Endothelial cell of umbilical vein (primary cell): ENCODE measurements around the gene B3GAT1. TPM values are rescaled to one million over a fixed set of nuclear protein-coding genes. Genes with fewer than 3 reads are reported as not detected.

Experiments used
- BruUV-seq: library from RNA; stranded (reverse); fragments of 400-500 nt; replicated peaks from 2 replicates; lab custom pipeline; 2021; lab: Mats Ljungman, UMichigan
- CTCF ChIA-PET: fragments of 300-600, 350-600 bp; sonication (Branson Sonifier 250); formaldehyde crosslinking; loops from one replicate; lab custom pipeline; 2021; ENCODE audit warnings: antibody characterized with exemption, inconsistent platforms; lab: Charles Lee
- POLR2A ChIA-PET: fragments of 300-600, 350-600 bp; sonication (Branson Sonifier 250); formaldehyde crosslinking; loops from one replicate; lab custom pipeline; 2021; ENCODE audit warnings: antibody characterized with exemption, inconsistent platforms; lab: Charles Lee
- DNase-seq: peaks from one replicate; pipeline ENCODE4 v3.0.0-alpha.2; 2011; ENCODE audit warnings: low read depth, low spot score
- FAIRE-seq: peaks from 2 replicates; lab custom pipeline; 2011; peaks lifted over from hg19 to GRCh38; lab: Jason Lieb, UNC
- H2AFZ ChIP-seq: 2 replicates; pipeline ENCODE4 v1.6.0; 2012; ENCODE audit warnings: low read depth, low read length, control low read depth, inconsistent platforms
- H3K27ac ChIP-seq: 2 replicates; pipeline ENCODE4 v1.5.1; 2011; ENCODE audit warnings: low read depth, mild to moderate bottlenecking, control low read depth, low read length, moderate library complexity; ENCODE audit not compliant: insufficient read depth
- H3K27me3 ChIP-seq, 2 experiments: 2 replicates each; pipeline versions ENCODE4 v1.6.0 to v1.6.1; 2011; ENCODE audit warnings: low read length in 2 of 2, mixed read lengths in 1 of 2; ENCODE audit not compliant: control insufficient read depth in 2 of 2, insufficient read depth in 2 of 2
- H3K36me3 ChIP-seq, 2 experiments: 2 replicates in 1 of 2; 3 replicates in 1 of 2; pipeline ENCODE4 v1.5.1; 2011; ENCODE audit warnings: low read length in 2 of 2, mild to moderate bottlenecking in 1 of 2, moderate library complexity in 1 of 2; ENCODE audit not compliant: control insufficient read depth in 2 of 2, insufficient read depth in 2 of 2; ENCODE audit errors: extremely low read depth in 1 of 2
- H3K4me1 ChIP-seq: 3 replicates; pipeline ENCODE4 v1.5.1; 2011; ENCODE audit warnings: mild to moderate bottlenecking, low read length; ENCODE audit not compliant: control insufficient read depth, insufficient read depth; ENCODE audit errors: extremely low read depth
- H3K4me2 ChIP-seq: 2 replicates; pipeline ENCODE4 v1.6.1; 2011; ENCODE audit warnings: low read length, control low read depth, mixed read lengths; ENCODE audit not compliant: insufficient read depth
- H3K4me3 ChIP-seq, 3 experiments: fragments of 200-600 bp in 1 of 3; sonication (generic), shearing (Covaris generic) in 1 of 3; replicated peaks in 1 of 3; 2 replicates each; pipeline ENCODE4 v1.5.1; 2011 to 2016; ENCODE audit warnings: control low read depth in 3 of 3, low read length in 3 of 3, mild to moderate bottlenecking in 2 of 3, inconsistent platforms in 1 of 3, low read depth in 1 of 3, moderate library complexity in 1 of 3; ENCODE audit not compliant: insufficient read depth in 1 of 3
- H3K79me2 ChIP-seq: 2 replicates; pipeline ENCODE4 v1.6.0; 2012; ENCODE audit warnings: low read length, inconsistent platforms; ENCODE audit not compliant: control insufficient read depth, insufficient read depth
- H3K9ac ChIP-seq: replicated peaks from 2 replicates; pipeline ENCODE3; 2011; ENCODE audit warnings: low read length, control low read depth; ENCODE audit not compliant: insufficient read depth; ENCODE audit errors: extremely low read depth
- H3K9me1 ChIP-seq: replicated peaks from 3 replicates; pipeline ENCODE4 v1.6.0; 2011; ENCODE audit warnings: mild to moderate bottlenecking, low read length; ENCODE audit not compliant: control insufficient read depth, insufficient read depth; ENCODE audit errors: extremely low read depth
- H3K9me3 ChIP-seq: replicated peaks from 2 replicates; pipeline ENCODE4 v1.5.1; 2012; ENCODE audit warnings: low read length, inconsistent platforms; ENCODE audit not compliant: control insufficient read depth, insufficient read depth
- H4K20me1 ChIP-seq: replicated peaks from 2 replicates; pipeline ENCODE3; 2011; ENCODE audit warnings: mild to moderate bottlenecking, low read length; ENCODE audit not compliant: control insufficient read depth, insufficient read depth; ENCODE audit errors: extremely low read depth
- CTCF ChIP-seq, 2 donors: IDR thresholded peaks; 1 replicate in 1 of 2; 2 replicates in 1 of 2; pipeline ENCODE4 v1.5.1; 2011; ENCODE audit warnings: low read length in 2 of 2, mild to moderate bottlenecking in 2 of 2, moderate library complexity in 2 of 2, control low read depth in 1 of 2, inconsistent platforms in 1 of 2, low read depth in 1 of 2; ENCODE audit not compliant: insufficient read depth in 1 of 2; ENCODE audit errors: extremely low read depth in 1 of 2
- GATA2 ChIP-seq: IDR thresholded peaks from 2 replicates; pipeline ENCODE4 v1.7.0; 2011; ENCODE audit warnings: low read depth, mild to moderate bottlenecking, moderate library complexity, mixed read lengths, low read length; ENCODE audit not compliant: insufficient read length, insufficient read depth
- MYC ChIP-seq: IDR thresholded peaks from one replicate; pipeline ENCODE4 v1.6.1; 2011; ENCODE audit warnings: mild to moderate bottlenecking, low read depth, low read length
- POLR2AphosphoS5 ChIP-seq: IDR thresholded peaks from 2 replicates; pipeline ENCODE4 v1.6.1; 2012; ENCODE audit warnings: low read depth, mild to moderate bottlenecking, control low read depth, low read length, moderate library complexity; ENCODE audit not compliant: insufficient read depth
- dilution Hi-C: fragments of 300-500 bp; cut with MboI; formaldehyde crosslinking; loops from one replicate; pipeline ENCODE4 v1.15.0; 2019; ENCODE audit warnings: low sequenced_read_pairs; ENCODE audit not compliant: extremely low pct_ligation_motif_present
- intact Hi-C: fragments of 100-400 bp; cut with micrococcal nuclease; formaldehyde crosslinking; loops from one replicate; pipeline ENCODE4 v1.10.0; 2022
- polyA plus RNA-seq, 4 experiments: library from polyadenylated mRNA; depleted of rRNA in 3 of 4; stranded (reverse) in 3 of 4; unstranded in 1 of 4; fragments of >200 nt; gene quantifications; 2 replicates each; pipeline versions ENCODE4 v1.2.1 to v1.2.3, GENCODE V29; 2011 to 2012; ENCODE audit warnings: missing spikeins in 1 of 4
- total RNA-seq: library from RNA; stranded (reverse); gene quantifications from 2 replicates; pipeline ENCODE4 v1.2.3, GENCODE V29; 2021

Gene B3GAT1
- total and polyA plus RNA-seq, 2 donors (not counting 3 experiments of a cell fraction or from before 2014, with no cell fraction given): 0.01 TPM; not detected in 1

DNA sequence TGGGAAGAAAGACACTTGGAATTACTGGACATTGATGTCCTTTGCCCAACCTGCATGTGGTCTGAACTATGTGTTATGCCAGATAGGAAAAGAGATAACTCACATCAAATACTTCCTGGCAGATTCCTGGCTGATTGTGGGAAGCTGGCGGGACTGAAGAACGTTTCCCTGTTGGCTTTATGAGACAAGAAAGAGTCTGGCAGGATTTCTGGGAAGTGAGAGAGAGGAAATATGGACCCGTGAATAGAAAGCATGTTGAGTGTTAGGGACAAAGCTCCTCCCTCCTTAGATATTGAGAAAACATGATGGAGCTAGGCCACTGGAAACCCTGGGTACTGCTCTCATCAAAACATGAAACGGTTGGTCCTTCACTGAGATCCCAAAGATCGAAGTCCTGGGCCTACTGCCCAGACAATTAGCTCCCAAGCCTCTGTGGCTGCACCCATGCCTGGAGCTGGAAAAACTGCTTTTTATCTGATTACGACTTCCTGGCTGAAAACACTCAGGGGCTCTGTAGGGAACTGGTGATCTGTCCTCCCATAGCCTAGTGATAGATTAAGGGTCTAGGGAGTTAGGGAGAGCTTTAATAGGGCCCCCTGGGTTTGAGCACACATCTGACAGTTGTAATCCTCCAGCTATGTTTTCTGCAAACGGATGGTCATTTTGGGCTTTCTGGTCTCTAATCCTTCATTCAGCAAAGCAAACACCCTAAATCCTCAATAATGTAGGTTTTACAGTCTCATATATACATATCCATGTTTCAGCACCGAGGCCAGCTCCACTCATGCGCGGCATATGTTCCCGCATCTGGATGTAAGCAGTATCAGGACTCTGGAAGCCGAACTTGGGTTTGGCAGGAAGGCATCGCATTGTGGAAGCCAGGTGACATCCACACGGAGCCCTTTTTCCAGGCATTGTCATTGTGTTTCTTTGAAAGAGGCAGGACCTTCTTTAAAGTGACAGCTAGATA, 6.1 kb upstream of the B3GAT1 start:
- CTCF ChIA-PET: no interaction called here
- POLR2A ChIA-PET: no interaction called here
- Histone ChIP-seq H3K9ac (no peak overlapping the region), H3K4me3 (no peak overlapping the region), H3K79me2 (no peaks in the 10 kb centered on the region), H3K36me3 (no peaks in the 10 kb centered on the region), H4K20me1 (no peaks in the 10 kb centered on the region), H3K27ac (no peak overlapping the region), H3K27me3 (peaks cover 10 to 13% of the 10 kb centered on the region in 2 experiments), H3K9me3 (no peaks in the 10 kb centered on the region), H2AFZ (no peak overlapping the region), H3K4me2 (no peak overlapping the region), H3K9me1 (no peaks in the 10 kb centered on the region), H3K4me1 (no peaks in the 10 kb centered on the region)
- FAIRE-seq (no peak), DNase-seq (peak; percentile 2)
- TF ChIP-seq MYC: no peak
- TF ChIP-seq GATA2: no peak
- no peak for TF ChIP-seq CTCF (IDR thresholded peaks at IDR 0.05; ENCODE audit: extremely low read depth in 1 of 2, insufficient read depth in 1 of 2, low read depth in 1 of 2, low read length in 2 of 2)
- TF ChIP-seq POLR2AphosphoS5: no peak
- dilution Hi-C loops: no loop called here
- intact Hi-C loops: no loop called here
- BruUV-seq: no TSS peak
